Effector CD8-positive, alpha-beta T cell (primary cell): ENCODE results near the gene GUCD1.

Source experiments
- DNase-seq: peaks from one replicate; lab custom pipeline; 2025; lab: John Stamatoyannopoulos, UW

GUCD1 gene

GRCh38 chr22:24503843-24504338 is 51.0 kb downstream of the GUCD1 start:
- DNase-seq: no peak

GRCh38 chr22:24503137-24503842 is 51.6 kb downstream of the GUCD1 start:
- peak; percentile 39 for DNase-seq

GRCh38 chr22:24502541-24502940 is 52.4 kb downstream of the GUCD1 start:
- DNase-seq: no peak

- DNase-seq: no peak
Measured at GRCh38 chr22:24502034-24502433, 52.9 kb downstream of the GUCD1 start.

- DNase-seq: no peak
Measured at GRCh38 chr22:24501301-24502005, 53.5 kb downstream of the GUCD1 start.

- DNase-seq: no peak
Measured at GRCh38 chr22:24500277-24500820, 54.6 kb downstream of the GUCD1 start.

- DNase-seq: no peak
Measured at GRCh38 chr22:24499706-24500276, 55.1 kb downstream of the GUCD1 start.

GRCh38 chr22:24498824-24499223 is 56.1 kb downstream of the GUCD1 start:
- DNase-seq: no peak

GRCh38 chr22:24497841-24498258 is 57.1 kb downstream of the GUCD1 start:
- DNase-seq: no peak

- DNase-seq: no peak
Measured at GRCh38 chr22:24496661-24497060, 58.3 kb downstream of the GUCD1 start.

- no peak for DNase-seq
Measured at GRCh38 chr22:24496234-24496633, 58.7 kb downstream of the GUCD1 start.

GRCh38 chr22:24495365-24495675 is 59.6 kb downstream of the GUCD1 start:
- DNase-seq: no peak

- DNase-seq: no peak
Measured at GRCh38 chr22:24494528-24495364, 60.2 kb downstream of the GUCD1 start, which contains the start of gene UPB1. UPB1 (plus strand) TSS chr22:24495332; CDS start chr22:24495404, 72 bp downstream.

GRCh38 chr22:24494167-24494527 is 60.8 kb downstream of the GUCD1 start:
- no peak for DNase-seq

- no peak for DNase-seq
Measured at GRCh38 chr22:24492391-24492790, 62.5 kb downstream of the GUCD1 start.
